Fibroblast of pulmonary artery (primary cell): Measurements from ENCODE around the gene DMP1.

Source experiments
- DNase-seq: peaks from one replicate; pipeline ENCODE4 v3.0.0-alpha.2; 2010; ENCODE audit warnings: low read depth
- H3K4me3 ChIP-seq: replicated peaks from 2 replicates; pipeline ENCODE4 v1.5.1; 2011; ENCODE audit warnings: low read depth, mild to moderate bottlenecking, control low read depth, low read length, moderate library complexity
- CTCF ChIP-seq: IDR thresholded peaks from 2 replicates; pipeline ENCODE4 v1.5.1; 2011; ENCODE audit warnings: mild to moderate bottlenecking, control low read depth, low read length, inconsistent platforms; ENCODE audit errors: missing control alignments

DMP1 gene

GRCh38 chr4:87651941-87652340, 1.9 kb downstream of the DMP1 start:
- DNase-seq, result no peak
- no peak for TF ChIP-seq CTCF
- H3K4me3 ChIP-seq, result no peak overlapping the region

DNA sequence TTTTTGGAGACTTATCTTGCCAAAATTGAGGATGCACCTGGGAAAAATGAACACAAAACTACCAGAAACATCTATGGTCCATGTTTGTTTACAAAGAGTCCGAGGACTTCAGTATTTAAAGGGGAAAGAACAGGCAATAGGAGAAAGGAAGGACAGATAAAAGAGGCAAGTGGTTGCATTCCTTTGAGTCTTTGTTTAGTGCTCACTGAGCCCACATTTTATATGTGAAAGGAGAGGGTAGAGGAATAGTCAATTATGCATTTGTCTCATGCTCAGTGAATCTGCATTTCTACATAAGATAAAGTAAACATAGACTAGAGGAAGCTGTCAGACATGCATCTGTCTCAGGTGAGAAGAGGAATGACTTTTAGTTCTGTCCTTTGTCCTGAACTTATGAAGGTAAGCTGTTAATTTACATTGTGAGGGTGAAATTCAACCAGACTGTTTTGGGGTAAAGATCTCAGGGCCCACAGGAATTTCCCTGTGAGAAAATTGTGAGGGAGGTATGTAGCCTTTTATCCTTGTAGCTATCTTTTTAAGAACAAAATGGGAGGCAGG, 4.5 kb downstream of the DMP1 start:
- TF ChIP-seq CTCF, result no peak
- DNase-seq, result no peak
- H3K4me3 ChIP-seq, result no peak overlapping the region

- TF ChIP-seq CTCF, result no peak
- peak; percentile 66 for DNase-seq
- H3K4me3 ChIP-seq, result no peak overlapping the region
Observed at GRCh38 chr4:87657525-87657924, 7.4 kb downstream of the DMP1 start.

DNA sequence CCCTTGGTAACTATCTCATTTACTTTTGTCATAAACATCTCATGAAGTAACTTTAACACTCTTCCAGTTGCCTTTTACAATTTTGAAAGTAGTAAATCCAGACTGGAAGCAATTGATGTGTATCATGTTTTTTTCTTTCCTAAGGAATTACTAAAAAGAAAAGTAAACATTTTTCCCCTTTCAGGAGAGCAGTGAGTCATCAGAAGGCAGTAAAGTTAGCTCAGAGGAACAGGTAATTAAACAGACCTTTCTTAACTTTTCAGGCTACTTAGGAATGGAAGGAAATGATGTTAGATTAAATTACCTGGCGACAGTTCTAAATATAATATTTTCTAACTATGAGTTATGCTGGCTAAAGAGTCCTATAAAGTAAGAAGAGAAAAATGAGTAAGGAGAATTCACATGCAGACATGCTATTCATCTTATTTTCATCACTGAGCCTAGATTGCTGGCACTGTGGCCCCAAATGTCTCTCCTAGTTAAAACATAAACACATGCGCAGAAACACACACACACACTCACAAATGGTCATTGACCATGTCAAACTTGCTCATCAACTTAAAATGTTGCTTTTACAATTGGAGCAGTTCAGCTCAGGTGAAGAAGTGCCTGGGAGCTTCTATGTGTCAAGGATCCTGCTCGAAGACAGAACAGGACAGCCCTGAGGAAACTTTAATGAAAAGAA, 9.3 kb downstream of the DMP1 start:
- TF ChIP-seq CTCF, result no peak
- DNase-seq, result no peak
- no peak overlapping the region for H3K4me3 ChIP-seq

DNA sequence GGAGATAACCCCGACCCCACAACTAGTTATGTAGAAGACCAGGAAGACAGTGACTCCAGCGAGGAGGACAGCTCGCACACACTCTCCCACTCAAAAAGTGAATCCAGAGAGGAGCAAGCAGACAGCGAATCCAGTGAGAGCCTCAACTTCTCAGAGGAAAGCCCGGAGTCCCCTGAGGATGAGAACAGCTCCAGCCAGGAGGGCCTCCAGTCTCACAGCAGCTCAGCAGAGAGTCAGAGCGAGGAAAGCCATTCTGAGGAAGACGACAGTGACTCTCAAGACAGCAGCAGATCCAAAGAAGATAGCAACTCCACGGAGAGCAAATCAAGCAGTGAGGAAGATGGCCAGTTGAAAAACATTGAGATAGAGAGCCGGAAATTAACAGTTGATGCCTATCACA, 12.8 kb downstream of the DMP1 start:
- no peak for TF ChIP-seq CTCF
- DNase-seq, result no peak
- H3K4me3 ChIP-seq, result no peak overlapping the region

DNA sequence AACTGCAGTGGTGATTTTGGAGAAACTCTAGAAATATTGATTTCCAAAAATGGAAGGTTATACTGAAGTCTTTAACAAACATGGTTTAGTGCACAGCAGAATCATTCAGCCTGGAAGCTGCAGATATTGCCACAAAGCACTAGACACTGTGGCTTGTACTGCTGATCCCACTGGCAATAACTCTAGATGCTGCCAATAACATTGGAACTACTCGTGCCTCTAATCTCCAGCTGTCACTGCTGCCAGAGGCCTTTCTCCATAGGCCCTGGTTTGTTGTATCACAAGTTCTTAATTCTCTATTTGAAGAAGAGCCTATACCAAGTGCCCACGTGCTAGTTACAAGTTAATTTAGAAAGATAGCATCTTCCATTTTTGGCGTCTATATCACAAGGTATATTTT, 19.3 kb downstream of the DMP1 start:
- no peak for TF ChIP-seq CTCF
- DNase-seq, result no peak
- H3K4me3 ChIP-seq, result no peak overlapping the region

DNA sequence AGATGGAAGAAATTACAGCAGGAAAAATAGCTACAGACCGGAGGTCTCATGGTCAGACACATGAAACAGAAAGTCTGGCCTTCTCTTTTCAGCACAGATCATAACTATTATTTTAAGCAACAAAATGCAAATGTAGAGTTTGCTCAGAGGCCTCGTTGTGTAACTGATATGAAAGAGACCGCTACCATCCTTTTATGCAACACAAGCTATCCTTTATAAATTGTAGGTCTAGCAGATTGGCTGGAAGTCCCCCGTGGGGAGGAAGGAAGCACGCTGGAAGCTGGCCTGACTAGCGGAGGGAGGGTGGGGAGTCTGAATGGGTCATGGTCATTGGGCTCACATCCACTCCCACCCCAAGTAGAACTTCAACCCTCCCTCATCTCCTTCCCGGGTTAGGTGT, 27.7 kb downstream of the DMP1 start:
- H3K4me3 ChIP-seq, result no peak overlapping the region
- DNase-seq, result no peak
- no peak for TF ChIP-seq CTCF
